Calu3 (cell line): ENCODE measurements around the gene CREB3L4. TPM values are rescaled to one million over a fixed set of nuclear protein-coding genes. Genes with fewer than 3 reads are reported as not detected.

Source experiments
- BruUV-seq: library from RNA; stranded (reverse); fragments of 400-500 nt; replicated peaks from 2 replicates; lab custom pipeline; 2021; lab: Mats Ljungman, UMichigan
- CTCF ChIA-PET: fragments of 300-600 bp; sonication (Branson Sonifier 250); formaldehyde crosslinking; loops from one replicate; lab custom pipeline; 2022; ENCODE audit warnings: antibody characterized with exemption; lab: Charles Lee
- DNase-seq: peaks from one replicate; pipeline ENCODE4 v3.0.0; 2022
- H3K27ac Mint-ChIP-seq: one replicate; pipeline ENCODE4 v1.8.0; 2022; ENCODE audit warnings: mixed read lengths; ENCODE audit not compliant: unreplicated experiment
- H3K27me3 Mint-ChIP-seq: one replicate; pipeline ENCODE4 v1.8.0; 2022; ENCODE audit warnings: mixed read lengths; ENCODE audit not compliant: unreplicated experiment
- H3K36me3 Mint-ChIP-seq: one replicate; pipeline ENCODE4 v1.8.0; 2022; ENCODE audit warnings: mild to moderate bottlenecking, moderate library complexity, mixed read lengths; ENCODE audit not compliant: insufficient read depth, unreplicated experiment
- H3K4me1 Mint-ChIP-seq: one replicate; pipeline ENCODE4 v1.8.0; 2022; ENCODE audit warnings: mild to moderate bottlenecking, low read depth, mixed read lengths; ENCODE audit not compliant: unreplicated experiment
- H3K4me3 Mint-ChIP-seq: one replicate; pipeline ENCODE4 v1.8.0; 2022; ENCODE audit warnings: mild to moderate bottlenecking, low read depth, moderate library complexity, mixed read lengths; ENCODE audit not compliant: unreplicated experiment
- H3K9me3 Mint-ChIP-seq: one replicate; pipeline ENCODE4 v1.8.0; 2022; ENCODE audit warnings: low read depth, mixed read lengths; ENCODE audit not compliant: unreplicated experiment
- intact Hi-C: fragments of 100-400 bp; cut with micrococcal nuclease; formaldehyde crosslinking; loops from one replicate; pipeline ENCODE4 v1.10.0; 2022; ENCODE audit not compliant: unreplicated experiment
- total RNA-seq: library from RNA; stranded (reverse); gene quantifications from 2 replicates; pipeline ENCODE4 v1.2.3, GENCODE V29; 2022
- TF ChIP-seq, protein P1 (sequence below): fragments of 200-600 bp; IDR thresholded peaks from one replicate; pipeline ENCODE4 v1.8.0; 2022; ENCODE audit warnings: antibody characterized with exemption; ENCODE audit not compliant: unreplicated experiment

The CREB3L4 gene
- total RNA-seq, 1 experiment from 2014 or later = 26.5 TPM

- peaks cover 55% of the 10 kb centered on the region for H3K36me3 Mint-ChIP-seq
- intact Hi-C loops = no loop called here
- no peaks in the 10 kb centered on the region for H3K9me3 Mint-ChIP-seq
- H3K27me3 Mint-ChIP-seq = no peaks in the 10 kb centered on the region
- no TSS peak for BruUV-seq
- peak overlapping the region; percentile 95 for H3K27ac Mint-ChIP-seq
- H3K4me3 Mint-ChIP-seq = peak overlapping the region; percentile 90
- TF ChIP-seq, protein P1, sequence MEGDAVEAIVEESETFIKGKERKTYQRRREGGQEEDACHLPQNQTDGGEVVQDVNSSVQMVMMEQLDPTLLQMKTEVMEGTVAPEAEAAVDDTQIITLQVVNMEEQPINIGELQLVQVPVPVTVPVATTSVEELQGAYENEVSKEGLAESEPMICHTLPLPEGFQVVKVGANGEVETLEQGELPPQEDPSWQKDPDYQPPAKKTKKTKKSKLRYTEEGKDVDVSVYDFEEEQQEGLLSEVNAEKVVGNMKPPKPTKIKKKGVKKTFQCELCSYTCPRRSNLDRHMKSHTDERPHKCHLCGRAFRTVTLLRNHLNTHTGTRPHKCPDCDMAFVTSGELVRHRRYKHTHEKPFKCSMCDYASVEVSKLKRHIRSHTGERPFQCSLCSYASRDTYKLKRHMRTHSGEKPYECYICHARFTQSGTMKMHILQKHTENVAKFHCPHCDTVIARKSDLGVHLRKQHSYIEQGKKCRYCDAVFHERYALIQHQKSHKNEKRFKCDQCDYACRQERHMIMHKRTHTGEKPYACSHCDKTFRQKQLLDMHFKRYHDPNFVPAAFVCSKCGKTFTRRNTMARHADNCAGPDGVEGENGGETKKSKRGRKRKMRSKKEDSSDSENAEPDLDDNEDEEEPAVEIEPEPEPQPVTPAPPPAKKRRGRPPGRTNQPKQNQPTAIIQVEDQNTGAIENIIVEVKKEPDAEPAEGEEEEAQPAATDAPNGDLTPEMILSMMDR = no peak
- CTCF ChIA-PET = interaction anchor here (0.6 to 3.1 kb wide), 12 partner anchors 9 to 356 kb away, joined by 3 to 27 read pairs (median 4); partner anchors contain the start of genes CHTOP, CRTC2, DENND4B and JTB
- H3K4me1 Mint-ChIP-seq = peaks cover 32% of the 10 kb centered on the region
- peak; percentile 59 for DNase-seq
Measured at GRCh38 chr1:153968000-153968363, 280 bp downstream of the CREB3L4 start.

DNA sequence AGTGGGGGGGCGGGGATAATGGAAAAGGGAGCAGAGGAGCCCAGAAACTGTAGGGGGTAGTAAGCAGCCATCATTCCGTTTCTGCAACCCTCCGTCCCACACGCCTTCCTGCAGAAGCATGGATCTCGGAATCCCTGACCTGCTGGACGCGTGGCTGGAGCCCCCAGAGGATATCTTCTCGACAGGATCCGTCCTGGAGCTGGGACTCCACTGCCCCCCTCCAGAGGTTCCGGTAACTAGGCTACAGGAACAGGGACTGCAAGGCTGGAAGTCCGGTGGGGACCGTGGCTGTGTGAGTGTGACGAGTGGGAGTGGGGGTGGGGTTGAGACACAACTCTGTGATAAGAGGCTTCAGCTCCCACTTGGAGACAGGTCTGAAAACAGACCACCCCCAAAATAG is 706 bp downstream of the CREB3L4 start:
- no peak for DNase-seq
- intact Hi-C loops = no loop called here
- no peaks in the 10 kb centered on the region for H3K9me3 Mint-ChIP-seq
- H3K4me3 Mint-ChIP-seq = peak overlapping the region; percentile 90
- peaks cover 50% of the 10 kb centered on the region for H3K36me3 Mint-ChIP-seq
- TF ChIP-seq, protein P1 = peak; percentile 8
- CTCF ChIA-PET = interaction anchor here (0.6 to 3.1 kb wide), 5 partner anchors 9 to 255 kb away, joined by 5 to 27 read pairs (median 16); partner anchors contain the start of genes CRTC2, DENND4B, JTB and RAB13
- BruUV-seq = no TSS peak
- peak overlapping the region; percentile 95 for H3K27ac Mint-ChIP-seq
- no peaks in the 10 kb centered on the region for H3K27me3 Mint-ChIP-seq
- H3K4me1 Mint-ChIP-seq = peaks cover 31% of the 10 kb centered on the region

GRCh38 chr1:153968972-153969371 is 1.3 kb downstream of the CREB3L4 start:
- H3K4me3 Mint-ChIP-seq = no peak overlapping the region
- CTCF ChIA-PET = interaction anchor here (2.1 kb wide), 1 partner anchor 11 kb away, joined by 16 read pairs; the partner anchor contains the start of gene CRTC2
- H3K36me3 Mint-ChIP-seq = peaks cover 46% of the 10 kb centered on the region
- TF ChIP-seq, protein P1 = no peak
- no TSS peak for BruUV-seq
- no peak overlapping the region for H3K27ac Mint-ChIP-seq
- intact Hi-C loops = no loop called here
- H3K9me3 Mint-ChIP-seq = no peaks in the 10 kb centered on the region
- no peaks in the 10 kb centered on the region for H3K27me3 Mint-ChIP-seq
- H3K4me1 Mint-ChIP-seq = peaks cover 26% of the 10 kb centered on the region
- DNase-seq = no peak

DNA sequence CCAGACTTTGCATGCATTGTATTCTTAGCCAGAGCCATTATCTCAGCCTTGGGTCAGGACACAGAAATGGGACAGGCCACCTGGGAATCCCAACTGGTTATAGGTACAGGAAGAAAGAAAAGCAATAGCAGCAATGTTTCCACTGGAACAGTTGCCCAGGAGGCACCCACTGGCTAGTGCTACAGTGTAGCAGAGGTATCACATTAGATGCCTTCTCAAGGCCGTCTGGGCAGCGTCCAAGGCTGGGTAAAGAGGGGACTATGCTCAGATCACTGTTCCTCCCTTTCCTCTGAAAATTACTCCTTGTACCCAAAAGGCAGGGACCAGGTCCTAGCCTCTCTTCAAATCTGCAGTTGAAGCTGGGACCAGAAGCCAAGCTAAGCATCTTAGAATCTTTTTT is 2.6 kb downstream of the CREB3L4 start:
- Mint-ChIP-seq H3K4me3 (no peak overlapping the region), H3K27me3 (no peaks in the 10 kb centered on the region), H3K27ac (no peak overlapping the region), H3K9me3 (no peaks in the 10 kb centered on the region), H3K4me1 (peaks cover 20% of the 10 kb centered on the region), H3K36me3 (peaks cover 52% of the 10 kb centered on the region)
- DNase-seq = no peak
- CTCF ChIA-PET = no interaction called here
- intact Hi-C loops = no loop called here
- TF ChIP-seq, protein P1 = no peak
- BruUV-seq = no TSS peak
